CD14-positive monocyte (primary cell): ENCODE data around the gene KDM2A. TPM values are rescaled to one million over a fixed set of nuclear protein-coding genes. Genes with fewer than 3 reads are reported as not detected.

Experiments
- DNase-seq, 3 donors: peaks; one replicate each; pipeline ENCODE4 v3.0.0-alpha.2; 2011 to 2022
- H2AFZ ChIP-seq: 2 replicates; pipeline ENCODE4 v1.6.0; 2012; ENCODE audit warnings: mild to moderate bottlenecking, low read depth, low read length, inconsistent platforms; ENCODE audit not compliant: insufficient read depth, poor library complexity, severe bottlenecking
- H3K27ac ChIP-seq, 2 donors: 1 replicate in 1 of 2; 2 replicates in 1 of 2; pipeline ENCODE4 v1.5.1; 2012 to 2013; ENCODE audit warnings: low read length in 2 of 2, control low read depth in 1 of 2, inconsistent platforms in 1 of 2, low read depth in 1 of 2, mild to moderate bottlenecking in 1 of 2
- H3K27me3 ChIP-seq, 2 donors: one replicate each; pipeline versions ENCODE4 v1.6.0 to v1.6.1; 2011 to 2013; ENCODE audit warnings: low read length in 2 of 2; ENCODE audit not compliant: control insufficient read depth in 2 of 2, insufficient read depth in 2 of 2
- H3K36me3 ChIP-seq, 2 donors: replicated peaks in 1 of 2; 1 replicate in 1 of 2; 2 replicates in 1 of 2; pipeline versions ENCODE4 v1.5.1 to v1.6.1; 2012 to 2013; ENCODE audit warnings: low read length in 2 of 2, control low read depth in 1 of 2, inconsistent platforms in 1 of 2, mild to moderate bottlenecking in 1 of 2; ENCODE audit not compliant: insufficient read depth in 2 of 2, control insufficient read depth in 1 of 2
- H3K4me1 ChIP-seq, 2 donors: 1 replicate in 1 of 2; 2 replicates in 1 of 2; pipeline versions ENCODE4 v1.5.1 to v1.6.1; 2012 to 2013; ENCODE audit warnings: low read length in 2 of 2, control low read depth in 1 of 2, inconsistent platforms in 1 of 2, mild to moderate bottlenecking in 1 of 2, moderate library complexity in 1 of 2; ENCODE audit not compliant: insufficient read depth in 2 of 2, control insufficient read depth in 1 of 2
- H3K4me2 ChIP-seq: replicated peaks from 2 replicates; pipeline ENCODE3; 2012; ENCODE audit warnings: low read length, moderate library complexity, mild to moderate bottlenecking; ENCODE audit not compliant: poor library complexity, severe bottlenecking; ENCODE audit errors: extremely low read depth
- H3K4me3 ChIP-seq, 3 experiments: fragments of 200-600 bp in 1 of 3; sonication (generic) in 1 of 3; replicated peaks in 1 of 3; 1 replicate in 2 of 3; 2 replicates in 1 of 3; pipeline ENCODE4 v1.5.1; 2011 to 2013; ENCODE audit warnings: low read length in 3 of 3, mild to moderate bottlenecking in 3 of 3, control low read depth in 2 of 3, low read depth in 2 of 3, inconsistent platforms in 1 of 3, moderate library complexity in 1 of 3
- H3K79me2 ChIP-seq: 2 replicates; pipeline ENCODE4 v1.6.0; 2012; ENCODE audit warnings: mild to moderate bottlenecking, control low read depth, inconsistent platforms, low read length, moderate library complexity; ENCODE audit not compliant: insufficient read depth
- H3K9ac ChIP-seq: 2 replicates; pipeline ENCODE4 v1.6.0; 2017; ENCODE audit warnings: low read length, mild to moderate bottlenecking; ENCODE audit not compliant: insufficient read depth, poor library complexity, severe bottlenecking
- H3K9me3 ChIP-seq, 2 donors: replicated peaks in 1 of 2; 1 replicate in 1 of 2; 2 replicates in 1 of 2; pipeline versions ENCODE4 v1.5.1 to v1.6.1; 2012 to 2013; ENCODE audit warnings: low read length in 2 of 2, control low read depth in 1 of 2; ENCODE audit not compliant: control insufficient read depth in 1 of 2, insufficient read depth in 1 of 2
- H4K20me1 ChIP-seq: 2 replicates; pipeline ENCODE4 v1.6.0; 2012; ENCODE audit warnings: mild to moderate bottlenecking, low read length, control low read depth, moderate library complexity; ENCODE audit not compliant: insufficient read depth
- H3K27ac Mint-ChIP-seq, 7 donors: one replicate each; pipeline ENCODE4 v1.8.0; 2020; ENCODE audit warnings: mild to moderate bottlenecking in 7 of 7, mixed read lengths in 7 of 7, moderate library complexity in 6 of 7, inconsistent platforms in 2 of 7
- H3K27me3 Mint-ChIP-seq, 3 donors: one replicate each; pipeline ENCODE4 v1.8.0; 2021 to 2022; ENCODE audit warnings: low read depth in 3 of 3, mild to moderate bottlenecking in 3 of 3, mixed read lengths in 3 of 3, moderate library complexity in 3 of 3, inconsistent platforms in 1 of 3
- H3K36me3 Mint-ChIP-seq, 2 donors: one replicate each; pipeline ENCODE4 v1.8.0; 2020; ENCODE audit warnings: mixed read lengths in 2 of 2, inconsistent platforms in 1 of 2, mild to moderate bottlenecking in 1 of 2
- H3K4me1 Mint-ChIP-seq: one replicate; pipeline ENCODE4 v1.8.0; 2020; ENCODE audit warnings: mild to moderate bottlenecking, mixed read lengths
- H3K4me3 Mint-ChIP-seq, 2 donors: one replicate each; pipeline ENCODE4 v1.8.0; 2020; ENCODE audit warnings: mild to moderate bottlenecking in 2 of 2, mixed read lengths in 2 of 2, moderate library complexity in 1 of 2
- H3K9me3 Mint-ChIP-seq, 7 donors: one replicate each; pipeline ENCODE4 v1.8.0; 2020 to 2022; ENCODE audit warnings: mixed read lengths in 7 of 7, mild to moderate bottlenecking in 6 of 7, moderate library complexity in 6 of 7, inconsistent platforms in 2 of 7
- CTCF ChIP-seq: fragments of 200-600 bp; IDR thresholded peaks from one replicate; pipeline ENCODE4 v1.8.0; 2022; ENCODE audit warnings: antibody characterized with exemption, mild to moderate bottlenecking
- WGBS: methylation state at CpG from one replicate; pipeline ENCODE4 v1.1.5; 2013; ENCODE audit warnings: missing lambda C conversion rate; ENCODE audit not compliant: insufficient coverage; 5-methylcytosine and 5-hydroxymethylcytosine counted together
- intact Hi-C, 2 donors: fragments of 100-400 bp; cut with micrococcal nuclease; formaldehyde crosslinking; loops; one replicate each; pipeline versions ENCODE4 v1.15.0 to v1.15.1; 2023
- polyA plus RNA-seq, 3 donors: library from polyadenylated mRNA; depleted of rRNA in 1 of 3; unstranded in 2 of 3; stranded (reverse) in 1 of 3; fragments of 300-500 nt in 2 of 3; fragments of >200 nt in 1 of 3; fragmentation: Illumina TruSeq in 2 of 3; gene quantifications; 1 replicate in 2 of 3; 2 replicates in 1 of 3; pipeline ENCODE4 v1.2.3, GENCODE V29; 2012 to 2021

Gene KDM2A
- polyA plus RNA-seq, 3 donors: 2.6 to 98.9 (median 3.9) TPM

DNA sequence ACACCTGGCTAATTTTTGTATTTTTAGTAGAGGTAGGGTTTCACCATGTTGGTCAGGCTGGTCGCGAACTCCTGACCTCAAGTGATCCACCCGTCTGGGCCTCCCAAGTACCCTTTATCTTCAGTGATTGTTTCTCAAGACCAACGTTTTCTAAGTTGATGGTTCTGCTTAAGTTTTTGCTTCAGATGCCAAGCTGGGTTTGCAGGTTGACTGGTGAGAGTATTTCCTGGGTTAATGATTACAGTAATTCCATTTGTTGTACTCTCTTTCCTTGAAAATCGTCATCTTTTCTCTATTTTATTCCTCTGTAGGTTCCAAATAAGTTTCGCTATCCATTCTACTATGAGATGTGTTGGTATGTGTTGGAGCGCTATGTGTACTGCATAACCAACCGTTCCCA is 108.7 kb downstream of the KDM2A start:
- H3K36me3 Mint-ChIP-seq: peaks cover 58 to 93% of the 10 kb centered on the region in 2 donors
- Histone ChIP-seq H4K20me1 (peaks cover 78% of the 10 kb centered on the region), H3K9me3 (no peaks in the 10 kb centered on the region), H3K4me2 (no peak overlapping the region), H2AFZ (no peak overlapping the region), H3K4me3 (no peak overlapping the region), H3K27me3 (no peaks in the 10 kb centered on the region), H3K27ac (no peak overlapping the region), H3K36me3 (peaks cover 73 to 98% of the 10 kb centered on the region in 2 donors), H3K79me2 (peaks cover 32% of the 10 kb centered on the region), H3K4me1 (no peaks in the 10 kb centered on the region), H3K9ac (no peak overlapping the region)
- no peak for DNase-seq
- no peak overlapping the region for H3K4me3 Mint-ChIP-seq
- no peaks in the 10 kb centered on the region for H3K9me3 Mint-ChIP-seq
- peaks cover 0 to 3% (median 0%) of the 10 kb centered on the region in 3 donors for H3K27me3 Mint-ChIP-seq
- no peak overlapping the region for H3K27ac Mint-ChIP-seq
- H3K4me1 Mint-ChIP-seq: no peaks in the 10 kb centered on the region
- intact Hi-C loops: no loop called here
- TF ChIP-seq CTCF: no peak
- no CpG with 5 or more reads among the region's 8 CpGs for WGBS

DNA sequence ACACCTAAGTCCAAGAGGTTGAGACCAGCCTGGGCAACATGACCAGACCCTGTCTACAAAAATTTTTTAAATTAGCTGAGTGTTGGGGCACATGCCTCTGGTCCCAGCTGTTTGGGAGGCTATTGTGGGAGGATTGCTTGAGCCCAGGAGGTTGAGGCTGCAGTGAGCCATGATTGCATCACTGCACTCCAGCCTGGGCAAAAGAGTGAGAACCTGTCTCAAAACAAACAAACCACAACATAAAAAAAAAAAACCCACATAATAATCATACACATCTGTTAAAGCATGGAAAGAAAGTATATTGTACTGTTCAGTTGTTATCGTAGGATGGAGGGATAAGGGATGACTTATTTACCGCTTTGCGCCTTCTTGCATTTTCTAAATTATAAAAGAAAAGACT is 111.3 kb downstream of the KDM2A start:
- no peaks in the 10 kb centered on the region for H3K9me3 Mint-ChIP-seq
- H3K36me3 ChIP-seq: peaks cover 66 to 96% of the 10 kb centered on the region in 2 donors
- no peaks in the 10 kb centered on the region for H3K27me3 ChIP-seq
- H3K4me3 ChIP-seq: no peak overlapping the region
- H2AFZ ChIP-seq: no peak overlapping the region
- WGBS: no CpG with 5 or more reads among the region's 3 CpGs
- TF ChIP-seq CTCF: no peak
- no peak overlapping the region for H3K4me2 ChIP-seq
- H3K4me1 Mint-ChIP-seq: peaks cover 4% of the 10 kb centered on the region
- H4K20me1 ChIP-seq: peaks cover 83% of the 10 kb centered on the region
- H3K4me1 ChIP-seq: no peaks in the 10 kb centered on the region
- H3K27ac ChIP-seq: no peak overlapping the region
- H3K9me3 ChIP-seq: no peaks in the 10 kb centered on the region
- no peak for DNase-seq
- H3K4me3 Mint-ChIP-seq: no peak overlapping the region
- intact Hi-C loops: loop anchor here in 1 of 2 donors (5.0 kb wide), 1 partner anchor 43 kb away; no protein-coding TSS in a partner anchor
- peaks cover 54 to 92% of the 10 kb centered on the region in 2 donors for H3K36me3 Mint-ChIP-seq
- peaks cover 0 to 3% (median 0%) of the 10 kb centered on the region in 3 donors for H3K27me3 Mint-ChIP-seq
- H3K79me2 ChIP-seq: peaks cover 46% of the 10 kb centered on the region
- no peak overlapping the region for H3K9ac ChIP-seq
- peak overlapping the region in 1 of 7 donors; percentile 20 for H3K27ac Mint-ChIP-seq
